Activated gamma-delta T cell treated with Interleukin-2 at 50 U/mL for 16 hours (primary cell): ENCODE results near the gene HOXD12.

ENCODE experiments used
- DNase-seq: peaks from one replicate; pipeline ENCODE4 v3.0.0-alpha.2; 2020

The HOXD12 gene

DNA sequence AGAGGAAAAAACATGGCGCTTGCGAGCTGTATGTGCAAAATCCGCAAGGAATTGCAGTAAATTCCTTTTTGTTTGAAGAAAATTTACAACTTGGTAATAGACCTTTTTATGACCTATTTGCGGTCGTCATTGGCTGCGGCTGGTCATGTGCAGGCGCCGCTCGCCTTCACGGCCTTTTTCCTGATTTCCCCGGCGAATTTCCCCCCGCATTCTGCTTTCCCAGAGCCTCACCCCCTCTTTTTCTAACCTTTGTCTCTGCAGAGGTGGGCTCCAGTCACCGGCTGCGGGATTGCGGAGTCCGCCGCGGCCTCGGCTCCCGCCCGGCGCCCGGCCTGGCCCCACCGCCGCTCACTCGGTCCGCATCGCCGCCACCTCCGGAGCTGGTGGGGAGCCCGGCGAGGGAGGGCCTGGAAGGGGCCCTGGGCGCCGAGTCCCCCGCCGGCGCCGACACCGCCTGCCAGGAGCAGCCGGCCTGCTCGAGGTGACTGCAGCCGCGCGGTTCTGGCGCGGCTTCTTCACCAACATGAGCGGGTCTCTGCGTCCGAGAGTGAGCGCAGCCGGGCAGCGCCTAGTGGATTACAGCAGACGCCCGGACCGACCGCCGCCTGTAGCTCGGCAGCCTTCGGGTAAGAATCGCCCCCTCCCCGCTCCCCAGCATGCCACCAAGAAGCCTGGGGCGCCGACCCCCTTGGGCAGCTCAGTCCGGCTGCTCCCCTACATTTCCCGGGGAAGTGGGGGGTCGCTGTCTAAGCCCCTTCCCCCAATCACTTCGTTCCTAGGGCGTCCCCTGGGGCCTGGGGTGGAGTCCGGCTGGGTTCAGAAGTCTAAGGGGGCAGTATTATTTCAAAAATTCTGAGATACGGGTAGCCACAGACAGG lies 37.0 kb downstream of the HOXD12 start:
- no peak for DNase-seq

DNA sequence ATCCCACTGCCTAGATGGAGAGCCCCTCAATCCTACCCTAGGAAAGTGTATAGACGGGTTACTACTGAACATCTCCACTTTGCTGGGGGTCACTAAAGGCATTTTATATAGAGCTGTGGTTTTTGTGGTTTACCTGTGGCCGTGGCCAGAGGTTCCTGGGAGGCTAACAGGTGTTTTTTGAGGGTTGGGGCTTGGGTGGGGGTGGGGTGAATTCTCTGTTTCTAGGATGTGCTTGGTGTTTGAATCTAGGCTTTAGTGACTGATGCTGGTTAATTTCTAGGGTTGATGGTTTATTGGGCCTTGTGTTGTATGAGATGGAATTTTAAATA lies 37.6 kb downstream of the HOXD12 start:
- DNase-seq = no peak

DNA sequence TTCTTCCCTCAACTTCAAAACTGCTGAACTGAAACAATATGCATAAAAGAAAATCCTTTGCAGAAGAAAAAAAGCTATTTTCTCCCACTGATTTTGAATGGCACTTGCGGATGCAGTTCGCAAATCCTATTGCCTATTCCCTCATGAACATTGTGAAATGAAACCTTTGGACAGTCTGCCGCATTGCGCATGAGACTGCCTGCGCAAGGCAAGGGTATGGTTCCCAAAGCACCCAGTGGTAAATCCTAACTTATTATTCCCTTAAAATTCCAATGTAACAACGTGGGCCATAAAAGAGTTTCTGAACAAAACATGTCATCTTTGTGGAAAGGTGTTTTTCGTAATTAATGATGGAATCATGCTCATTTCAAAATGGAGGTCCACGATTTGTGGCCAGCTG lies 38.3 kb downstream of the HOXD12 start:
- DNase-seq = no peak

DNA sequence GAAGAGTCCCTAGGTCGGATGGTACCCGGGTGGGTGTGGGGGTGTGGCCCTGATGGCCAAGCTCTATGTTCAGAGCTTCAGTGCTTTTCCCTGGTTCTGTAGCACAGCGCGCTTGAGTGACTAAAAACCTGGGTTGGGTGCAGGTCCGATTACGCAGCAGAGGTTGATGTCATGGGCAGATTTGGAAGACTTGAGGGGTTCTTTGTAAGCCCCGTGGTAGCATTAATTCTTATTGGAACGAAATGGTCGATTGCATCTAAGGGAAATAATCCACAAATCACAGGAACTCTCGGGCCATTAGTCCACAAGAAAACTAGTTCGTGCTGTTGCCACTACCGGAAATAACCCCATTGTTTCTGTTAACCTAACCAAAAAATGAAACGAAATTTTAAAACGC lies 38.9 kb downstream of the HOXD12 start:
- no peak for DNase-seq

DNA sequence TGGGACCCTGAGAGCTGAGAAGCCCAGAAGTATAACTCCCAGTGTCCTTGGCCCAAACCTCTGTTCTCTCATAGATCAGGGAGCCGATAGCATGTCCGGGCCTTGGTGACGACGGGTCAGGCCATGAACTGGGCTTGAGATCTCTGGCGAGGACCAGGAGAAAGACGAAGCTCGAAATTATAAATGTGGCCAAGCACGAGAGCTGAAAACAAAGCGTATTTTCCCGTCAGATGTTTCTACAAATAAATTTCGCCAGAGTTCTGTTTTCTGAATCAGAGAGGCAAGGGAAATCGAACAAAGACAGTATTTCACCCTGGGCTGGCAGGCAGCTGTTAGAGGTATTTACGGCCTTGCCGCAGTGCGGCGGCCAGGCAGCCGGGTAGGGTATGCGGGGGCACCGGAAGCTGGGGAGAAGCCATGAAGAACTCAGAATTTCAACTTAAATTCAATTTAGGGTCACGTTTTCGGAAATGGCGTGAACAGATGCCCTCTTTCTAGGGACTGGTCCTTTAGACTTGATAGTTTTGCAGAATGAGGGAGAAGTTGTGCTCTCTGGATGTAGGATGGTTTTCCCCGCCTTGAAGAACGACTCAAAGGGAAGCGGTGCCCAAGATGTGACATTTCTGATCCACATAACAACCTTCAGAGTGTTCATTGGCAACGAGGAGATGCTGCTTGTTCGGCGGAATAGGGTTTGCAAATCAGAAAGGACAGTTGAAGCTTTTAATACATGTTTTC lies 39.5 kb downstream of the HOXD12 start:
- no peak for DNase-seq

DNA sequence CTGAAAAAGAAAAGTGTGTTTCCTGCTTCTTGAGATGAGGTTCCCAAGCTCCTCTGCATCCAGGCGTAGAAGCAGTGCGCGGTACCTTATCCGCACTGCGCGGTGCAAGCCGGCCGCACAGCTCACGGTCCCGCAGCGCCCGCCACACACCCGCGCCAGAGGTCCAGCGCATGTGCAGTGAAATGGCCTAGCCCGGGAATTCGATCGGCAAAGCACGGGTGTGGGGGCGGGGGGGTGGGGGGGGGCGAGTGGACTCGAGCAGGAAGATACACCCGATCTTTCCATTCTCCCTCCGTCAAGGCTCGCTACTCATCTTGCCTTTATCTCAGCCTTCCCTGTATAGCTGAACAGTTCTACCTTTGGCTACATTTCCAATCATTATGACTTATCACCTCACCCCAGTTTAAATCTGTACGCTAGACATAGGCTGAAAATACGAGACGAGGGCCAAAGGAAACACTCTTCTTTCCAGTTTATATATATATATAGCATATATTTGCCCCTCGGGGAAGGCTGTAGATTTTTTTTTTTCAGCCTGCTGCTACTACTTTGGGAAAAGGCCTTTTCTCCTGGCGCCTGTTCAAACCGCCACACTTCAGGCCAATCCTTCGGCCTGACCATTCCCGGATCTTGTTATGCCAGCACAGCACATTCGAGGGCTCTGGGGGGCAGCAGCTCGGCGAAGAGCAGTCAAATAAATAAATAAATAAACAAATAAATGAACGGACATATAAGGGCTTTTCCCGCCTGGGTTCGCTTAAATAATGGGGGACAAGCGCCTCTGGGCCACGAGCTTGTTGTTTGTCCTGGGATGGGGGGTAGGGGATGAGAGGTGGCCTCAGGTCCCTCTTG lies 40.3 kb downstream of the HOXD12 start:
- no peak for DNase-seq

DNA sequence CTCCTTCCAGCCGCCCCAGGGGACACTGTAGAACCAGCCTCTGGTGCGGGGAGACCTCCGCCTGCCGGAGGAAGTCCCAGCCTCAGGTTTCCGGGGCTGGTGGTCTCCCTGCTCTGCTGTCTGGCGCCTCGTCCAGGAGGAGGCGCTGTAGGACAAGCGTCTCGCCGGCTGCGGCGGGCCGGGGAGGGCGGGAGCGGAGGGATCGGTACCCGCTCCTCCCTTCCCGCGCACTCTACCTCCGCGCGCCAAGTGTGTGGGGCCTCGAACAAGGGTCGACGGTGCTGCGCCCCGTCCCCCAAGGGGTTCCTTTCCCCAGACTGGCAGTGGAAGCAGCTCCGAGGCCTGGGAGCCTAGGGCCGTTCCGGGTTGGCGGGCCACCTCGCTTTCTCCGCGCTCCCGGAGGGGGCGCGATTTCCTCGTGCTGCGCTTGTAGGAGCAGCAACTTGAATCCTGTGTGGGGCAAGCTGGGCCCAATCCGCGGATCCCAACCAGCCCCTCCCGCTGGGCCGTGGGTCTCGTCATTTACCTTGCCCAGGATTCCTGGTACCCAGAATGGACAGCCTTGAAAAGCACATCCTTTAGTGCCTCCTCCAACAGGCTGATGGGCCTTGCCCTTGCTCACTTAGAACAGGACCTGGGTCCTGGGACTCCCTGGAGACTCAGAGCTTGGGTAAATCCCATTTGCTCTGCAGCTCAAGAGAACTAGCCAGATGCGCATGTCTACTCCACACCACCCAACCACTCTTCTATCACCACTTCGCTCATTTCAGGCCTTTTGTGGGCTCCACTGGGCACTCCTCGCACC lies 41.1 kb downstream of the HOXD12 start:
- DNase-seq = peak; percentile 46

DNA sequence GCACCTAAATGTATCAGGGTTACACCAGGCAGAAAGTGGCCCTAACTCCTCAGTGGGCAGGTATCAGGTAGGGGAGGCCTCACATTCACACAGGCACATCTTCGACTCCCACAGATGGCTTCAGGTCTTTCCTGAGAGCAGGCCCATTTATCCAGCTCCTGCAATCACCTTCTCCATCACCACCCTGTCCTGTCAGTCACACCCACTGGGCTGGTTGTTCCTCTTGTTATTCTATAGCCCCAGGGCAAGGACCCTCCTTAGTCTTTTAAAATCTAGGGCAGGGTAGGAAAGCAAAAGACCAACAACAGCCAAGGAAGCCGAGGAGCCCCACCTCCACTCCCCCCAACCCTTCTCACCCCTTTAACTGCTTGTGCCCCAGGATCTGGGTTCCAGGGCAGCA lies 42.7 kb downstream of the HOXD12 start:
- no peak for DNase-seq

DNA sequence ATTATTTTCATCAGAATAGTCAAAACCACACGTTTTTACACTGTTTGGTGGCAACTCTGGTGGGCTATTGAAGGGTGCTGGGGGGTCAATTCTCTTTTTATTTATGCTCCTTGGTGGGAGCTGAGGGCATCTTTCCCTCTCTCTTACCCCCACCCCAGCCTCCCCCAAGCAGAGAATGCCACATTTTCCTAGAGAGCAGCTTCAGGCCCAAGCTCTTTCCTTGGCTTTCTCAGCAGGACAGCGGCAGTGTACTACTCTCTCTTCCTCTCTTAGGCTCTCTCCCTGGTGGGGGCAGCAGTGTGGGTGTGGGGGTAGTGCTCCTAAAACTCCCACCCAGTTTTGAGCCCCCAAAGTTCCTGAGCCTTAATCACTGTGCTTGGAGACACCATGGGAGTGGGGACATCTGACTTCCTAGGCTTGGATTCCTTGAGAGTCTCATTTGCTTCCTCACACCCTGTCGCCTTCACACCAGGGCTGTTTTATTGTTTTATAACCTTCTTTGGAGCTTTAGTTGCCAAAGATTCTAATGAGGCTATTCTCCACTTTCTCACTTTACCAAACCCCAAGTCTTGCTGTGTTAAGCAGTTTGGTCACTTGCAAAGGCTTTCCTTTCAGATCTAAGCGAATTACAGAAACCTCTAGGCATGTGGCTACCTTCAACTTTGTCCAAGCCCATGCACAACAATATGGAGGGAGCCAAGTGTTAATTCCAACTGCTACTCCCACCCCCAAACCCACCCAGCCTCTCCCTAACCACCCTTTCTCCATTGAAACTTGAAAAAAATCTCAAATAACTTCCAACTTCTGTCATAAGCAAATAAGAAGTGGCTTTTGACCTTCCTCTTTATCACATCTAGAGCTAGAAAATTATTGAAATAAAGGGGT lies 45.7 kb downstream of the HOXD12 start:
- no peak for DNase-seq

DNA sequence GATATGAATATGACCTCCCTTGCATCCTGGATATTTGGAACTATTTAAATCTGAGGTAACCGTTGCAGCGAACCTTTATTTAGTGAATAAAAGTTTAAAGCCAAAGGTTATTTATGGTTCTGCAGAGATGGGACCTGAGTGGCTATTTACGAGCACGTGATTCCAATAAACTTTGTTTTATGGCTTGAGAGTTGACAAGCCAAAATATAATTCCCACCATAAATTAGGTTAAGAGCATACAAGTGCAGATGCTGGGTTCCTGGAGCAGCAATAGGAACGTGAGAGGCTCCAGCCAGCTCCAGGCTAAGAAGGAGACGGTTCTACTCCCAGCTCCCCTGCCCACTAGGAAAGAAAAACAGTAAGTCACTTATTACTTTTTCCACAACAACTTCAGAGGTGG lies 46.5 kb downstream of the HOXD12 start:
- DNase-seq = no peak

DNA sequence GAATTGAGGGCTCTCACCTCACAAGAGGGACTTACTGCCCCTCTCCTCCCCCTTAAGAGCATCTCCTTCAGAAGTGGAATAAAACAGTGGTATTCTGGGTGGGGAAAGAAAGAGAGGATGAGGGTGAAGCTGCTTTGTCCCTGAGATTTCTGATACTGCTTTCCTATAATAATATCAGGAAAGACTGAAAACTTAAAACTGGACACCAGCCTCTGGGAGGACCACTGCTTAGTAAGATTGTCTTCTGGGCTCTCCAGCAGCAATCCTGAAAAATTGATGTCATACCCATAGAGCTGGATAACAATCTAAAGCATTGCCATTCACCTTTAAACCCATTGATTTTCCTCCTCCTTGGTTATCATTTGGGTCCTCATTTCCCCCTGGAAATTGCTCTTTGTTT lies 47.0 kb downstream of the HOXD12 start:
- DNase-seq = no peak

DNA sequence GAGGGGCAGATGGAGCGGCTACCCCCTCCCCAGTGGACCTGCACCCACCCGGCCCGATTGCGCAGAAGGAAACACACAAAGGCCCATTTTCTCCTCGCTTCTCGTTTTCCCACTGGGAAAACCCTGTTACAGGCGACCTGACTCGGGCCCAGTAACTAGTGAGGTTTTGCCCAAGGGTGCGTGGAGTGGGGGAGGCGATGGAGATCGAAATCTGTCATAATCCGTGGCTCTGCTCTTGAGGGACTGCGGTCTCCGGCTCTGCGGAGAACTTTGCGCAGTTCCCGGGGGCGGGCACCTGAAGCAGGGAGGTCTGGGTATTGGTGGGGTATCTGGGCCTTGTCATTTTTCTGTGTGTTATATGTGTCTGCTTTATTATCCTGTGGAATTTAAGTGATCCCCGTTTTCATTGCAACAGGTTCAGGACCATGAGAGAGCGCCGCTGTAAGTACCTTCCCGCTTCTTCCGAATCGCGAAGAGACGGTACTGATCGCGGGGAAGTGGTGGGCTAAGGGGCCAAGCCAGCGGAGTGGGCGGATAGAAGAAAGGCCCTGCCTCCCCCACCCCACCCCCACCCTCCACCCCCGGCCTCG lies 47.7 kb downstream of the HOXD12 start:
- DNase-seq = no peak

DNA sequence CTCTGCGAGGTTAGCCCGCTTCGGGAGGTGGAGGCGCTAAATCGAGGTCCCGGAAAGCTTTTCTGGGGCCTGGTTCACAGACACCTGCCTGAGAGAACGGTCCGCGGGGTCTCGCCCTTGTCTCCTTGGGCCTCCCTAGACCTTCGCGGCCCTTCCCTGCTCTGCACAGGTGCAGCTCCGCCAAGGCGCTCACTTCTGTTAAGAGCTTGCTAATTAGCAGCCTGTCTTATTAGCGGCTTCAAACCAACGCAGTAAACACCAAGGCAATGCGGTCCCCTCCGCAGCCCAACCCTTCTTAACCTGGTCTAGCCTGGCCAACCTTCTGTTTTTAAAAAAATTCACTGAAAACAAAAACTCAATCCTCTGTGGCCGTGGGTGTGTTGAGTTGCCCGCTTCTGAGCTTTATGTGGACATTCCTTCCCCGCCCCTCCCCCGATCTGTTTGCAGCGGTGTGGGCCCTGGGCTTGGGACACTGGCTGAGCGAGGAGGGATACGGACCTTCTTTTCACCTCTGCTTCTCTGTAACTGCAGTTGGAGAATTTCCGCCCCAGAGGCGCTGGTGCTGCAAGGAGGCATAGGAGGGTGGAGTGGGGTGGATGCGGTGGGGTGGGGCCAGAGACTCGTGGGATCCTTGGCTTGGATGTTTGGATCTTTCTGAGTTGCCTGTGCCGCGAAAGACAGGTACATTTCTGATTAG lies 48.4 kb downstream of the HOXD12 start:
- no peak for DNase-seq

DNA sequence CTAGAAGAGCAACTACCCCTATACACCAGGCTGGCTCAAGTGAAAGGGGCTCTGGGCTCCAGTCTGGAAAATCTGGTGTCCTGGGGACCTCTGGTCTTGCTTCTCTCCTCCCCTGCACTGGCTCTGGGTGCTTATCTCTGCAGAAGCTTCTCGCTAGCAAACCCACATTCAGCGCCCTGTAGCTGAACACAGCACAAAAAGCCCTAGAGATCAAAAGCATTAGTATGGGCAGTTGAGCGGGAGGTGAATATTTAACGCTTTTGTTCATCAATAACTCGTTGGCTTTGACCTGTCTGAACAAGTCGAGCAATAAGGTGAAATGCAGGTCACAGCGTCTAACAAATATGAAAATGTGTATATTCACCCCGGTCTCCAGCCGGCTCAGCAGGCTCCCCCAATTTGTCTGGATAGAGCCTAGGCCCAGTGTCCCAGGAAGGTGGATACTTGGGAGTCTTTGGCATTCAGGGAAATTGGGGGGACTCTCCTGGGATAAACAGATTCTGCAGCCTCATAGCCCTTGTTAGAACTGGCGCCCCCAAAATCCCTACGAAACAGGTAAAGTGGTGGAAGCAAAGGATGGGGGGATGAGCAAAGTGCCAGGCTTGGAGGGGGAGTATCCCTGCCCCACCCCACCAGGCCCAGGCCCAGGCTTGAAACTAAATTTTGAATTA lies 49.3 kb downstream of the HOXD12 start:
- DNase-seq = no peak

DNA sequence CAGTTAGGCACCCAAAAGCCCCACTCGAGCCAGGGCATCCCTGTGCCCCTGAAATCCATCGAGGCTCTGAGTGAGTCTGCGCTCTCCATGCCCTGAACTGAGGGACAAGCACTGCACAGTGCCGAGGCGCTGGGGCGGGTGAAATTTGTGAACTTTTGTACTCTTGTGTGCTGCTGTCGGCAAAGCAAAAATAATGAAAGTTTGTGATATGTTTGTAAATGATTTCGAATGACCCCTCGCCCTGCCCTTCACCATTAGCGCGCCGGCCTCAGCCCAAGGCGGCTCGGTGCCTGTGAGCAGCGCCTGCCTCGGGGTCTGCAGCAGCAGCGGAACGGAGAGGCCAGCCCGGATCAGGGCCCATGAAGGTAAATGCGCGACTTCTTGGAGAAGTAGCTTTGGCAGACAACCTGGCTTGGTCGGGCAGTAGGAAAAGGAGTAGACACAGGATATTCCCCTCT lies 49.9 kb downstream of the HOXD12 start:
- DNase-seq = no peak

DNA sequence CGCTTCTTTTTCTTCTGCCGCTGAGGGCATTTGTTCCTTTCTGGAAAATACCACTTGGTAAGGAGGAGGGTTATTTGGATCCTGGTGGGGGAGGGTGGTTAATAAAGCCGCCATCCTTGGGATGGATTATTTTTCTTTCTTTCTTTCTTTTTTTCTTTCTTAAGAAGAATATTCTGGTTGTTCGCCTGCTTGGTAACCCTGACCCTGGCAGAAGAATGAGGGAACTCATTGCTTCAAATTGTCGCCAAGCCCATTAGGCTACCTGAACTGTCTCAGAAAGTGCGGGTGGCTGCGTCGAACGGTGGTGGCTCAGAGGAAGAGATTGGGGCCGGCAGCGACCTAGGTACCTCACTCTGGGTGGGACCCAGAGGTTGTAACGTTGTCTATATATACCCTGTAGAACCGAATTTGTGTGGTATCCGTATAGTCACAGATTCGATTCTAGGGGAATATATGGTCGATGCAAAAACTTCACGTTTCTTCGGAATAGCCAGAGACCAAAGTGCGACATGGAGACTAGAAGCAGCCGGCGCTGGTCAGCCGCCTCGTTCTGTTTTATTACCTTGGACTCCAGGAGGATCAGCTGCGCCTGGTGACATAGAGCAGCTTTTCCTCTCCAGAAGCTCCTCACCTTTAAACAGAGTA lies 50.5 kb downstream of the HOXD12 start:
- DNase-seq = no peak

DNA sequence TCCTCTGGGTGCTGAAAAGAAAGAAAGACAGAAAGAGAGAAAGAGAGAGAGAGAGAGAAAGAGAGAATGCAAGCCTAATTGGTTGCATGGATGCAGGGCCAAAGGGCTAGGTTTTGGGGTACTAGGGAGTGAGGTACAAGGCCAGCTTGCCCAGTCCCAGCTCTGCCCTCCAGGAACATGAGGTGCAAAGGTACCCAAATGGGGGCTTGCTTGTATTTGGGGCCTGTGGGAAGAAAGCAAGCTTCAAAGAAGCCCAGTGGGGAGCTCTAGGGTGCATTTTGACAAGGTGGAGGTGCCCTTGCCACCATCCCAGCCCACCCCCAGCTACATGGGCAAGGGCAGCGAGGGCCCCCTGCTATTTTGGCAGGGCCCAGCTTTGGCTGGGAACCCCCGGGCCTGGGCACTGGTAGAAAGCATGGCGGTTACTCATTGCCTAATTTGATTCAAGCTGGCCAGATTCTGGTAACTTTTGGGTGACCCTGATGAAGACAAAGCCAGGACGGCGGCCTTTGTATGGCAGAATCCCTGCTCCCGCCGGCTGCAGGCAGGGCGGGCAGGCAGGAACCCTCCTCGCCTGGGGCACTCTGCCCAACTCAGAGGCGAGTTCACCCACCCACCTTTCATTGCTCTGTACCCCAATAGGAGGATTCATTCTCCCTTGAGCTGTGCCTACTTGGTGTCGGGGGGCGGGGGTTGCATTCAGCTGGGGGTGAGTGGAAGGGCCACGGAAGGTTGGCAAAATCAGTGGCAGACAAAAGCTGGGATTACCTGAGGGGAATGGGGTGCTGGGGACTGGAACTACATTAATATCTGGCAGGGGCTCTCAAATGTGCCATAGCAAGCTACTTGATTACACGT lies 51.2 kb downstream of the HOXD12 start:
- no peak for DNase-seq
